Osteoblast (primary cell): ENCODE data around the gene RABGAP1L. TPM values are rescaled to one million over a fixed set of nuclear protein-coding genes. Genes with fewer than 3 reads are reported as not detected.
"Not testable (repeated sequence)": the region's sequence is repeated elsewhere in the genome, so short reads cannot be mapped to it uniquely, and the experiment has no call there.

Experiments
- DNase-seq: peaks from one replicate; pipeline ENCODE4 v3.0.0; 2011; ENCODE audit warnings: low spot score, mixed read lengths; ENCODE audit not compliant: insufficient read length; ENCODE audit errors: missing footprints
- H2AFZ ChIP-seq: 2 replicates; pipeline ENCODE4 v1.6.0; 2011; ENCODE audit warnings: mild to moderate bottlenecking, low read length
- H3K27ac ChIP-seq: 2 replicates; pipeline ENCODE4 v1.5.1; 2011; ENCODE audit warnings: mild to moderate bottlenecking, low read depth, low read length, moderate library complexity
- H3K27me3 ChIP-seq: 2 replicates; pipeline ENCODE4 v1.6.0; 2012; ENCODE audit warnings: mild to moderate bottlenecking, control low read depth, inconsistent platforms, low read length, moderate library complexity; ENCODE audit not compliant: insufficient read depth
- H3K36me3 ChIP-seq: 2 replicates; pipeline ENCODE4 v1.5.1; 2011; ENCODE audit warnings: mild to moderate bottlenecking, low read length, control low read depth, moderate library complexity; ENCODE audit not compliant: insufficient read depth
- H3K4me1 ChIP-seq: 2 replicates; pipeline ENCODE4 v1.5.1; 2011; ENCODE audit warnings: mild to moderate bottlenecking, low read length, control low read depth, moderate library complexity; ENCODE audit not compliant: insufficient read depth
- H3K4me2 ChIP-seq: 2 replicates; pipeline ENCODE4 v1.6.0; 2011; ENCODE audit warnings: mild to moderate bottlenecking, low read length; ENCODE audit not compliant: insufficient read depth
- H3K4me3 ChIP-seq: fragments of 200-600 bp; sonication (generic); 3 replicates; pipeline ENCODE4 v1.5.1; 2012; ENCODE audit warnings: mild to moderate bottlenecking, low read length, inconsistent platforms; ENCODE audit not compliant: insufficient read depth
- H3K79me2 ChIP-seq: 2 replicates; pipeline ENCODE4 v1.6.0; 2012; ENCODE audit warnings: mild to moderate bottlenecking, low read length, control low read depth, inconsistent platforms; ENCODE audit not compliant: insufficient read depth
- H3K9me3 ChIP-seq: 2 replicates; pipeline ENCODE4 v1.5.1; 2011; ENCODE audit warnings: low read depth, low read length, control low read depth
- H4K20me1 ChIP-seq: 2 replicates; pipeline ENCODE4 v1.6.0; 2012; ENCODE audit warnings: mild to moderate bottlenecking, low read length, control low read depth; ENCODE audit not compliant: insufficient read depth
- CTCF ChIP-seq: IDR thresholded peaks from 2 replicates; pipeline ENCODE4 v1.5.1; 2011; ENCODE audit warnings: mild to moderate bottlenecking, low read depth, low read length, moderate library complexity; ENCODE audit errors: extremely low read depth
- total RNA-seq: library from RNA; depleted of rRNA; stranded (reverse); fragments of >200 nt; gene quantifications from 2 replicates; pipeline ENCODE4 v1.2.3, GENCODE V29; 2012

RABGAP1L gene
- total RNA-seq, 1 donor: 30.0 TPM

DNA sequence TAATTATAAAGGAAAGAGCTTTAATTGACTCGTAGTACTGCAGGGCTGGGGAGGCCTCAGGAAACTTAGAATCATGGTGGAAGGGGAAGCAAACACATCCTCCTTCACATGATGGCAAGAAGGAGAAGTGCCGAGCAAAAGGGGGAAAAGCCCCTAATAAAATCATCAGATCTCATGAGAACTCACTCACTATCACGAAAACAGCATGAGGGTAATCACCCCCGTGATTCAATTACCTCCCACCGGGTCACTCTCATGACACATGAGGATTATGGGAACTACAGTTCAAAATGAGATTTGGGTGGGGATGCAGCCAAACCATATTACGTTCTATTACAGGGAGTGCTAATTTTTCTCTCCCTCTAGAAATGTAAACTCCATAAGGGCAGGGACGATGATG is 878.1 kb downstream of the RABGAP1L start:
- Histone ChIP-seq H2AFZ (no peak overlapping the region), H3K79me2 (no peaks in the 10 kb centered on the region), H3K4me2 (no peak overlapping the region), H3K4me1 (no peaks in the 10 kb centered on the region), H3K27me3 (no peaks in the 10 kb centered on the region), H3K27ac (no peak overlapping the region), H4K20me1 (no peaks in the 10 kb centered on the region), H3K36me3 (no peaks in the 10 kb centered on the region), H3K9me3 (no peaks in the 10 kb centered on the region), H3K4me3 (no peak overlapping the region)
- TF ChIP-seq CTCF: no peak
- DNase-seq: no peak

GRCh38 chr1:175040324-175040879 is 881.1 kb downstream of the RABGAP1L start:
- Histone ChIP-seq H3K36me3 (no peaks in the 10 kb centered on the region), H3K79me2 (no peaks in the 10 kb centered on the region), H2AFZ (no peak overlapping the region), H3K4me3 (no peak overlapping the region), H3K9me3 (no peaks in the 10 kb centered on the region), H3K4me2 (no peak overlapping the region), H4K20me1 (no peaks in the 10 kb centered on the region), H3K27ac (no peak overlapping the region), H3K4me1 (no peaks in the 10 kb centered on the region), H3K27me3 (no peaks in the 10 kb centered on the region)
- no peak for DNase-seq
- TF ChIP-seq CTCF: no peak

DNA sequence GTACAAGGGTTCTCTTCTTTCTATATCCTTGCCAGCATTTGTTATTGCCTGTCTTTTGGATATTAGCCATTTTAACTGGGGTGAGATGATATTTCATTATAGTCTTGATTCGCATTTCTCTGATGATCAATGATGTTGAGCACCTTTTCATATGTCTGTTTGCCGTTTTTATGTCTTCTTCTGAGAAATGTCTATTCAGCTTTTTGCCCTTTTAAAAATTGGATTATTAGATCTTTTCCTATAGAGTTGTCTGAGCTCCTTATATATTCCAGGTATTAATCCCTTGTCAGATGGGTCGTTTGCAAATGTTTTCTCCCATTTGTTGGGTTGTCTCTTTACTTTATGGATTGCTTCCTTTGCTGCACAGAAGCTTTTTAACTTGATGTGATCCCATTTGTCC is 883.3 kb downstream of the RABGAP1L start:
- H3K4me1 ChIP-seq: no peaks in the 10 kb centered on the region
- H3K27ac ChIP-seq: no peak overlapping the region
- no peaks in the 10 kb centered on the region for H3K27me3 ChIP-seq
- H2AFZ ChIP-seq: no peak overlapping the region
- no peaks in the 10 kb centered on the region for H3K9me3 ChIP-seq
- no peaks in the 10 kb centered on the region for H3K79me2 ChIP-seq
- H3K36me3 ChIP-seq: no peaks in the 10 kb centered on the region
- no peak for DNase-seq
- no peaks in the 10 kb centered on the region for H4K20me1 ChIP-seq
- no peak for TF ChIP-seq CTCF
- no peak overlapping the region for H3K4me2 ChIP-seq
- no peak overlapping the region for H3K4me3 ChIP-seq

GRCh38 chr1:175043824-175044223 is 884.5 kb downstream of the RABGAP1L start:
- H3K79me2 ChIP-seq: no peaks in the 10 kb centered on the region
- no peak overlapping the region for H2AFZ ChIP-seq
- TF ChIP-seq CTCF: no peak
- DNase-seq: no peak
- H3K4me2 ChIP-seq: no peak overlapping the region
- no peaks in the 10 kb centered on the region for H4K20me1 ChIP-seq
- no peaks in the 10 kb centered on the region for H3K27me3 ChIP-seq
- H3K27ac ChIP-seq: no peak overlapping the region
- H3K36me3 ChIP-seq: no peaks in the 10 kb centered on the region
- H3K4me3 ChIP-seq: no peak overlapping the region
- H3K4me1 ChIP-seq: no peaks in the 10 kb centered on the region
- H3K9me3 ChIP-seq: no peaks in the 10 kb centered on the region

DNA sequence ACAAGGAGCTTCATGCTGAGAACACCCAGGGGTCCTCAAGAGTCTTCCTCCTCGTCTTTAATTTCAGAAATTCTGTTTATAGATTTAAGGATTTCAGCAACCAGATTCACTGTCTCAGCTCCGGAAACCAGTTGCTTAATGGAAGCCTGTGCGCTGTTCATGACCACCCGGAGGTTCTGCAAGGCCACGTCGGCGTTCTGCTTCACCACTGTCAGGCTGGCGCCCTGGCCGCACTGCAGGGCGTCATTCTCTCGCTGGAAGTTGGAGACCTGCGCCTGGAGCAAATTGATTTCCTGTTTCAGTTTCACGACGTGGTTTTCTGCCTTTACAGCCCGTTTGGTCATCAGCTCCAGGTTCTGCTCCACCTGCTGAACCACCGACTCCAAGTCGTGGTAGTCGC is 885.3 kb downstream of the RABGAP1L start:
- not testable (repeated sequence) for H3K4me3 ChIP-seq, H3K79me2 ChIP-seq, H3K27ac ChIP-seq, H4K20me1 ChIP-seq, H3K36me3 ChIP-seq, H3K9me3 ChIP-seq, H2AFZ ChIP-seq, DNase-seq, H3K27me3 ChIP-seq, H3K4me2 ChIP-seq, H3K4me1 ChIP-seq
